Stimulated activated CD4-positive, alpha-beta T cell treated with anti-CD3 and anti-CD28 coated beads, Interleukin-4, amount 100 ng/mL, for 24 hours (primary cell): Measurements from ENCODE around the gene NCR2.

ENCODE experiments used
- DNase-seq: peaks from one replicate; pipeline ENCODE4 v3.0.0-alpha.2; 2020

NCR2 gene

GRCh38 chr6:41331401-41332150 lies 3.8 kb upstream of the NCR2 start:
- no peak for DNase-seq

- DNase-seq, result no peak
These were observed 3.2 kb upstream of the NCR2 start for GRCh38 chr6:41332241-41332640.

GRCh38 chr6:41332842-41333736 lies 2.3 kb upstream of the NCR2 start:
- no peak for DNase-seq

GRCh38 chr6:41334482-41335040 lies 847 bp upstream of the NCR2 start:
- no peak for DNase-seq

GRCh38 chr6:41335943-41336342 lies 535 bp downstream of the NCR2 start:
- no peak for DNase-seq

- DNase-seq, result no peak
These were observed 1.4 kb downstream of the NCR2 start for GRCh38 chr6:41336824-41337223.

GRCh38 chr6:41337709-41338108 lies 2.3 kb downstream of the NCR2 start:
- DNase-seq, result no peak

GRCh38 chr6:41338659-41339058 lies 3.3 kb downstream of the NCR2 start:
- no peak for DNase-seq

- no peak for DNase-seq
These were observed 6.2 kb downstream of the NCR2 start for GRCh38 chr6:41341580-41341979.

GRCh38 chr6:41342241-41342640 lies 6.8 kb downstream of the NCR2 start:
- DNase-seq, result no peak

GRCh38 chr6:41343641-41344187 lies 8.3 kb downstream of the NCR2 start:
- DNase-seq, result no peak

- DNase-seq, result no peak
These were observed 9.5 kb downstream of the NCR2 start for GRCh38 chr6:41344876-41345275.

- DNase-seq, result no peak
These were observed 10.5 kb downstream of the NCR2 start for GRCh38 chr6:41345901-41346300.

GRCh38 chr6:41346441-41346840 lies 11.0 kb downstream of the NCR2 start:
- no peak for DNase-seq

GRCh38 chr6:41347378-41348050 lies 12.1 kb downstream of the NCR2 start:
- no peak for DNase-seq

- no peak for DNase-seq
These were observed 13.5 kb downstream of the NCR2 start for GRCh38 chr6:41348934-41349333.

- DNase-seq, result no peak
These were observed 17.0 kb downstream of the NCR2 start for GRCh38 chr6:41352396-41352795.

GRCh38 chr6:41352907-41353306 lies 17.5 kb downstream of the NCR2 start:
- no peak for DNase-seq

GRCh38 chr6:41353333-41353732 lies 17.9 kb downstream of the NCR2 start:
- DNase-seq, result no peak

GRCh38 chr6:41355952-41356351 lies 20.5 kb downstream of the NCR2 start:
- no peak for DNase-seq

- no peak for DNase-seq
These were observed 21.4 kb downstream of the NCR2 start for GRCh38 chr6:41356825-41357224.

GRCh38 chr6:41358503-41358902 lies 23.1 kb downstream of the NCR2 start:
- no peak for DNase-seq
